Retina (tissue), 1 donor: ENCODE data around the gene FAT1.

Experiments
- DNase-seq: peaks from one replicate; pipeline ENCODE4 v3.0.0-alpha.2; 2016

Gene FAT1

GRCh38 chr4:186557061-186557460 is 166.6 kb downstream of the FAT1 start:
- DNase-seq: peak; percentile 18

GRCh38 chr4:186554914-186555827 is 168.5 kb downstream of the FAT1 start, which contains the start of gene MTNR1A:
MTNR1A (minus strand) TSS chr4:186555567; CDS start chr4:186555365, 202 bp downstream.
- peak; percentile 78 for DNase-seq

GRCh38 chr4:186554539-186554913 is 169.1 kb downstream of the FAT1 start:
- DNase-seq: peak; percentile 77

GRCh38 chr4:186553717-186554116 is 169.9 kb downstream of the FAT1 start:
- DNase-seq: no peak

- no peak for DNase-seq
Observed at GRCh38 chr4:186551849-186552248, 171.8 kb downstream of the FAT1 start.

- no peak for DNase-seq
Observed at GRCh38 chr4:186545436-186545835, 178.2 kb downstream of the FAT1 start.

- no peak for DNase-seq
Observed at GRCh38 chr4:186543206-186543605, 180.4 kb downstream of the FAT1 start.

- no peak for DNase-seq
Observed at GRCh38 chr4:186541801-186542200, 181.9 kb downstream of the FAT1 start.

- DNase-seq: no peak
Observed at GRCh38 chr4:186537843-186538521, 185.7 kb downstream of the FAT1 start.
